Measurements from ENCODE around the gene CD180. TPM values are rescaled to one million over a fixed set of nuclear protein-coding genes. Genes with fewer than 3 reads are reported as not detected.
A peak's percentile ranks its signal among the peaks of the same experiment; 100 is the strongest.

The CD180 gene
- total and polyA plus RNA-seq, 2 donors (not counting 3 experiments of a cell fraction or from before 2014, with no cell fraction given) = not detected

DNA sequence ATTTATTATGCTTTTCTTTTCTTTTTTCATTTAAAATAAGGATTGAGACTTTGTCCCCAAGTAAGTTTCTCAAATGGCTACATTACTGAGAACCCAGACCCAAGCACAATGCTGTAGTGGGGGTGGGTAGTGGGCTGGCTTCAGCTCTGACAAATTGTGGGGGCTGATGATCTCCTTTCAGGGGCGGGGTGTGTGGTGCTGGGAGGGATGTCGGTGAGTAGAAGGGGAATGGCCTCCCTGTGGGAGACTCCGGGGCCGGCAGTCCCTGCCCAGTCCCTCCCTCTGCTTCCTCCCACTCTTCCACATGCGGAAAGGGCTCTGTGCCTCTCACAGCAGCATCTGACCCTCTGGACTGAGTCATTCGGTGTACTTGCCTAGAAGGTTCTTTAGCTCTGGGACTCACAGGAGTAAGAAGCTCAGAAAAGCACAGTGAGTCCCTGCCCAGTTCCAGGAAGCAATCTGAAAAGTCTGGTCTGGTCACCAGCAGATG lies 14.3 kb downstream of the CD180 start:
- peak overlapping the region; percentile 77 for H2AFZ ChIP-seq (ENCODE audit: low read depth, low read length)
- BruUV-seq (replicated peaks) = no TSS peak
- H3K4me3 ChIP-seq (replicated peaks in 1 of 3; ENCODE audit: insufficient read depth in 1 of 3, low read depth in 1 of 3, low read length in 3 of 3) = no peak overlapping the region
- H3K27me3 ChIP-seq (ENCODE audit: control insufficient read depth in 2 of 2, insufficient read depth in 2 of 2, low read length in 2 of 2) = no peaks in the 10 kb centered on the region
- no peaks in the 10 kb centered on the region for H4K20me1 ChIP-seq (replicated peaks; ENCODE audit: control insufficient read depth, extremely low read depth, insufficient read depth, low read length)
- dilution Hi-C loops (cut with MboI; ENCODE audit: extremely low pct_ligation_motif_present, low sequenced_read_pairs) = no loop called here
- peak; percentile 86 for DNase-seq (ENCODE audit: low read depth, low spot score)
- peaks cover 13% of the 10 kb centered on the region for H3K4me1 ChIP-seq (ENCODE audit: control insufficient read depth, extremely low read depth, insufficient read depth, low read length)
- no peak for TF ChIP-seq MYC (IDR thresholded peaks at IDR 0.05; ENCODE audit: low read depth, low read length)
- TF ChIP-seq FOS (IDR thresholded peaks at IDR 0.05; ENCODE audit: borderline replicate concordance, insufficient read depth, low read length) = peak; percentile 76
- ChIA-PET CTCF (interaction anchor here (1.3 to 1.7 kb wide), 5 partner anchors 13 to 1071 kb away, joined by 3 to 12 read pairs (median 5); no protein-coding TSS in a partner anchor), POLR2A (no interaction called here)
- no peaks in the 10 kb centered on the region for H3K79me2 ChIP-seq (ENCODE audit: control insufficient read depth, insufficient read depth, low read length)
- no peak overlapping the region for H3K9ac ChIP-seq (replicated peaks; ENCODE audit: extremely low read depth, insufficient read depth, low read length)
- H3K36me3 ChIP-seq (ENCODE audit: control insufficient read depth in 2 of 2, extremely low read depth in 1 of 2, insufficient read depth in 2 of 2, low read length in 2 of 2) = no peaks in the 10 kb centered on the region
- H3K27ac ChIP-seq (ENCODE audit: insufficient read depth, low read depth, low read length) = no peak overlapping the region
- H3K9me3 ChIP-seq (replicated peaks; ENCODE audit: control insufficient read depth, insufficient read depth, low read length) = no peaks in the 10 kb centered on the region
- intact Hi-C loops (cut with micrococcal nuclease) = no loop called here
- H3K9me1 ChIP-seq (replicated peaks; ENCODE audit: control insufficient read depth, extremely low read depth, insufficient read depth, low read length) = no peaks in the 10 kb centered on the region
- H3K4me2 ChIP-seq (ENCODE audit: insufficient read depth, low read length) = no peak overlapping the region
- FAIRE-seq = peak; percentile 95

DNA sequence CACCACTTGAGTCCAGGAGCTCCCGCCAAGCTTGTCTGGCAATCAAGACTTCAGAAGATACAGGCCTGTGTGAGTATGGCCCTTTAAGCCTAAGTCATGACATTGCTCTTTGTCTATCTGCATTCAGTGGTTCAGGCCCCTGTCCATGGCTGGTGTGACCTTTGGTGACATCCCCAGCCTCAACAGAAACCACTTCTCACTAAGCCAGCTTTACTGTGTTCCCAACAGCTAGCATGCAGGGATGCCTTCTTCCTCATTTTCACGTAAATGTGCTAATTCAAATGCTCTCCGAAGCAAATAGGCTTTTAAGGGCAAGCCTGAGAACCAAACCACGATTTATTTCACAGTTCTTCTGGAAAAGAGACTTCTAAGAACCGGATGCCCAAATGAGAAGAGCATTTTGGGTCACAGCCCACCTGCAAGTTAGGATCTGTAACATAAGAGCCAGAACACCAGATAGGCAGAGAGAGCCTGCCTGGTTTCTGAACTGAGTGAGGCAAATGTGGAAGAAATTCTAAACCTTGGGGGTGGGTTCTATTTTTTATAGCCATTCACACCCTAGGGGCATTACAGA lies 14.9 kb downstream of the CD180 start:
- DNase-seq (ENCODE audit: low read depth, low spot score) (no peak), FAIRE-seq (no peak)
- H3K4me3 ChIP-seq (replicated peaks in 1 of 3; ENCODE audit: insufficient read depth in 1 of 3, low read depth in 1 of 3, low read length in 3 of 3) = no peak overlapping the region
- H3K27me3 ChIP-seq (ENCODE audit: control insufficient read depth in 2 of 2, insufficient read depth in 2 of 2, low read length in 2 of 2) = no peaks in the 10 kb centered on the region
- H3K9ac ChIP-seq (replicated peaks; ENCODE audit: extremely low read depth, insufficient read depth, low read length) = no peak overlapping the region
- H3K9me3 ChIP-seq (replicated peaks; ENCODE audit: control insufficient read depth, insufficient read depth, low read length) = no peaks in the 10 kb centered on the region
- dilution Hi-C loops (cut with MboI; ENCODE audit: extremely low pct_ligation_motif_present, low sequenced_read_pairs) = no loop called here
- H3K36me3 ChIP-seq (ENCODE audit: control insufficient read depth in 2 of 2, extremely low read depth in 1 of 2, insufficient read depth in 2 of 2, low read length in 2 of 2) = no peaks in the 10 kb centered on the region
- H3K9me1 ChIP-seq (replicated peaks; ENCODE audit: control insufficient read depth, extremely low read depth, insufficient read depth, low read length) = no peaks in the 10 kb centered on the region
- POLR2A ChIA-PET = no interaction called here
- no peaks in the 10 kb centered on the region for H4K20me1 ChIP-seq (replicated peaks; ENCODE audit: control insufficient read depth, extremely low read depth, insufficient read depth, low read length)
- no peak for TF ChIP-seq POLR2A (IDR thresholded peaks at IDR 0.05; ENCODE audit: low read depth, low read length)
- H2AFZ ChIP-seq (ENCODE audit: low read depth, low read length) = peak overlapping the region; percentile 15
- no peaks in the 10 kb centered on the region for H3K79me2 ChIP-seq (ENCODE audit: control insufficient read depth, insufficient read depth, low read length)
- peaks cover 13% of the 10 kb centered on the region for H3K4me1 ChIP-seq (ENCODE audit: control insufficient read depth, extremely low read depth, insufficient read depth, low read length)
- no peak overlapping the region for H3K4me2 ChIP-seq (ENCODE audit: insufficient read depth, low read length)
- H3K27ac ChIP-seq (ENCODE audit: insufficient read depth, low read depth, low read length) = no peak overlapping the region
- no TSS peak for BruUV-seq (replicated peaks)
- intact Hi-C loops (cut with micrococcal nuclease) = no loop called here
- CTCF ChIA-PET = interaction anchor here (1.3 to 1.7 kb wide), 4 partner anchors 13 to 64 kb away, joined by 5 to 12 read pairs (median 6); no protein-coding TSS in a partner anchor
